WTC11 (cell line): ENCODE results near the gene FGFRL1. TPM values are rescaled to one million over a fixed set of nuclear protein-coding genes. Genes with fewer than 3 reads are reported as not detected.

ENCODE experiments used
- ATAC-seq: fragments of 200-7000 bp; cut with Tn5 transposase; 2 replicates; pipeline ENCODE4 v1.10.0; 2021; ENCODE audit warnings: mild to moderate bottlenecking, moderate library complexity
- CTCF ChIA-PET: fragments of 300-600 bp; sonication (Branson Sonifier 250); formaldehyde crosslinking; loops from one replicate; lab custom pipeline; 2021; ENCODE audit warnings: antibody characterized with exemption; lab: Charles Lee
- POLR2A ChIA-PET: fragments of 350-600 bp; sonication (Branson Sonifier 250); formaldehyde crosslinking; loops from one replicate; lab custom pipeline; 2021; ENCODE audit warnings: antibody characterized with exemption; lab: Charles Lee
- DNase-seq: peaks from one replicate; pipeline ENCODE4 v3.0.0; 2021; ENCODE audit warnings: low spot score
- H3K27ac Mint-ChIP-seq: 2 replicates; pipeline ENCODE4 v1.8.0; 2021; ENCODE audit warnings: mixed read lengths
- H3K27me3 Mint-ChIP-seq: 2 replicates; pipeline ENCODE4 v1.8.0; 2021; ENCODE audit warnings: low read depth, mild to moderate bottlenecking, moderate library complexity, mixed read lengths
- H3K36me3 Mint-ChIP-seq: 2 replicates; pipeline ENCODE4 v1.8.0; 2021; ENCODE audit warnings: mixed read lengths
- H3K4me1 Mint-ChIP-seq: 2 replicates; pipeline ENCODE4 v1.8.0; 2022; ENCODE audit warnings: mixed read lengths
- H3K4me3 Mint-ChIP-seq: 2 replicates; pipeline ENCODE4 v1.8.0; 2021; ENCODE audit warnings: mild to moderate bottlenecking, moderate library complexity, mixed read lengths
- H3K9me3 Mint-ChIP-seq: 2 replicates; pipeline ENCODE4 v1.8.0; 2021; ENCODE audit warnings: mixed read lengths
- ATF1 ChIP-seq: sonication (generic); formaldehyde crosslinking; IDR thresholded peaks from 2 replicates; pipeline ENCODE4 v1.8.1; 2023; ENCODE audit warnings: mild to moderate bottlenecking, moderate library complexity, missing genetic modification reagents
- FOXJ3 ChIP-seq: sonication (generic); formaldehyde crosslinking; IDR thresholded peaks from 2 replicates; pipeline ENCODE4 v1.9.0; 2021; ENCODE audit warnings: missing genetic modification reagents, mild to moderate bottlenecking, borderline replicate concordance
- FOXP1 ChIP-seq: sonication (generic); formaldehyde crosslinking; IDR thresholded peaks from 2 replicates; pipeline ENCODE4 v1.8.0; 2022; ENCODE audit warnings: missing genetic modification reagents, mild to moderate bottlenecking, moderate library complexity, borderline replicate concordance
- GABPB1 ChIP-seq: sonication (generic); formaldehyde crosslinking; IDR thresholded peaks from 2 replicates; pipeline ENCODE4 v1.8.1; 2023; ENCODE audit warnings: mild to moderate bottlenecking, missing genetic modification reagents
- JAZF1 ChIP-seq: fragments of 250-450 bp; sonication (Bioruptor Pico); IDR thresholded peaks from 2 replicates; pipeline ENCODE4 v1.9.0; 2021; ENCODE audit warnings: moderate library complexity, mild to moderate bottlenecking, inconsistent platforms
- MLX ChIP-seq: sonication (generic); formaldehyde crosslinking; IDR thresholded peaks from 2 replicates; pipeline ENCODE4 v1.8.1; 2023; ENCODE audit warnings: mild to moderate bottlenecking, missing genetic modification reagents, moderate library complexity
- NFATC4 ChIP-seq: fragments of 250-450 bp; sonication (Bioruptor Pico); IDR thresholded peaks from 2 replicates; pipeline ENCODE4 v1.9.0; 2021; ENCODE audit warnings: mild to moderate bottlenecking
- NFYB ChIP-seq: sonication (generic); formaldehyde crosslinking; conservative IDR thresholded peaks from 2 replicates; pipeline ENCODE4 v1.8.0; 2022; ENCODE audit warnings: low read depth, missing genetic modification reagents
- NR1H2 ChIP-seq: sonication (generic); formaldehyde crosslinking; IDR thresholded peaks from 2 replicates; pipeline ENCODE4 v1.9.0; 2021; ENCODE audit warnings: mild to moderate bottlenecking, moderate library complexity, missing genetic modification reagents
- NR2C2 ChIP-seq: sonication (generic); formaldehyde crosslinking; IDR thresholded peaks from 2 replicates; pipeline ENCODE4 v1.8.0; 2022; ENCODE audit warnings: mild to moderate bottlenecking, missing genetic modification reagents
- PRDM15 ChIP-seq: sonication (generic); formaldehyde crosslinking; IDR thresholded peaks from 2 replicates; pipeline ENCODE4 v1.8.0; 2022; ENCODE audit warnings: missing genetic modification reagents
- PRRX2 ChIP-seq: fragments of 250-450 bp; sonication (Bioruptor Pico); IDR thresholded peaks from 2 replicates; pipeline ENCODE4 v1.8.0; 2021; ENCODE audit warnings: mild to moderate bottlenecking
- RELA ChIP-seq: sonication (generic); formaldehyde crosslinking; IDR thresholded peaks from 2 replicates; pipeline ENCODE4 v1.8.1; 2022; ENCODE audit warnings: missing genetic modification reagents, mild to moderate bottlenecking, borderline replicate concordance
- RORB ChIP-seq: fragments of 250-450 bp; sonication (Bioruptor Pico); IDR thresholded peaks from 2 replicates; pipeline ENCODE4 v1.9.0; 2021; ENCODE audit warnings: mild to moderate bottlenecking
- SP1 ChIP-seq: sonication (generic); formaldehyde crosslinking; conservative IDR thresholded peaks from 2 replicates; pipeline ENCODE4 v1.8.1; 2022; ENCODE audit warnings: missing genetic modification reagents
- TEAD1 ChIP-seq: sonication (generic); formaldehyde crosslinking; IDR thresholded peaks from 2 replicates; pipeline ENCODE4 v1.8.0; 2022; ENCODE audit warnings: mild to moderate bottlenecking, missing genetic modification reagents
- ZBTB43 ChIP-seq: sonication (generic); formaldehyde crosslinking; IDR thresholded peaks from 2 replicates; pipeline ENCODE4 v1.8.1; 2023; ENCODE audit warnings: mild to moderate bottlenecking, missing genetic modification reagents
- ZNF423 ChIP-seq: fragments of 250-450 bp; sonication (Bioruptor Pico); IDR thresholded peaks from 2 replicates; pipeline ENCODE4 v2.1.2; 2022; ENCODE audit warnings: mild to moderate bottlenecking, moderate library complexity
- total RNA-seq: library from RNA; stranded (reverse); gene quantifications from 3 replicates; pipeline ENCODE4 v1.2.3, GENCODE V29; 2021
- TF ChIP-seq, protein P1 (sequence below): sonication (generic); formaldehyde crosslinking; IDR thresholded peaks from 2 replicates; pipeline ENCODE4 v1.8.1; 2023; ENCODE audit warnings: mild to moderate bottlenecking, missing genetic modification reagents
- TF ChIP-seq, protein P2 (sequence below): sonication (generic); formaldehyde crosslinking; IDR thresholded peaks from 2 replicates; pipeline ENCODE4 v1.8.1; 2023; ENCODE audit warnings: mild to moderate bottlenecking, missing genetic modification reagents, borderline replicate concordance

FGFRL1 gene
- total RNA-seq, 1 experiment from 2014 or later, result 25.9 TPM

GRCh38 chr4:1013225-1014073, 2.0 kb downstream of the FGFRL1 start:
- CTCF ChIA-PET, result no interaction called here
- POLR2A ChIA-PET, result no interaction called here
- ATAC-seq (no peak), DNase-seq (no peak)
- no peak for TF ChIP-seq JAZF1
- TF ChIP-seq PRRX2 (CRISPR knock-in tag), result no peak
- TF ChIP-seq, protein P1, sequence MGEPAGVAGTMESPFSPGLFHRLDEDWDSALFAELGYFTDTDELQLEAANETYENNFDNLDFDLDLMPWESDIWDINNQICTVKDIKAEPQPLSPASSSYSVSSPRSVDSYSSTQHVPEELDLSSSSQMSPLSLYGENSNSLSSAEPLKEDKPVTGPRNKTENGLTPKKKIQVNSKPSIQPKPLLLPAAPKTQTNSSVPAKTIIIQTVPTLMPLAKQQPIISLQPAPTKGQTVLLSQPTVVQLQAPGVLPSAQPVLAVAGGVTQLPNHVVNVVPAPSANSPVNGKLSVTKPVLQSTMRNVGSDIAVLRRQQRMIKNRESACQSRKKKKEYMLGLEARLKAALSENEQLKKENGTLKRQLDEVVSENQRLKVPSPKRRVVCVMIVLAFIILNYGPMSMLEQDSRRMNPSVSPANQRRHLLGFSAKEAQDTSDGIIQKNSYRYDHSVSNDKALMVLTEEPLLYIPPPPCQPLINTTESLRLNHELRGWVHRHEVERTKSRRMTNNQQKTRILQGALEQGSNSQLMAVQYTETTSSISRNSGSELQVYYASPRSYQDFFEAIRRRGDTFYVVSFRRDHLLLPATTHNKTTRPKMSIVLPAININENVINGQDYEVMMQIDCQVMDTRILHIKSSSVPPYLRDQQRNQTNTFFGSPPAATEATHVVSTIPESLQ (CRISPR knock-in tag), result no peak
- no peak for TF ChIP-seq PRDM15 (CRISPR knock-in tag)
- TF ChIP-seq RELA, result peak; percentile 18; the same call in 1 of the 2 replicates
- TF ChIP-seq NFYB (CRISPR knock-in tag), result no peak
- TF ChIP-seq FOXP1, result no peak
- no peak for TF ChIP-seq ZNF423 (CRISPR knock-in tag)
- Mint-ChIP-seq H3K27ac (no peak overlapping the region), H3K27me3 (peaks cover 20% of the 10 kb centered on the region), H3K4me1 (peaks cover 10% of the 10 kb centered on the region), H3K9me3 (no peaks in the 10 kb centered on the region), H3K4me3 (no peak overlapping the region), H3K36me3 (no peaks in the 10 kb centered on the region)

- H3K27ac Mint-ChIP-seq, result no peak overlapping the region
- H3K4me1 Mint-ChIP-seq, result peaks cover 5% of the 10 kb centered on the region
- H3K36me3 Mint-ChIP-seq, result no peaks in the 10 kb centered on the region
- DNase-seq (no peak), ATAC-seq (no peak)
- no peaks in the 10 kb centered on the region for H3K9me3 Mint-ChIP-seq
- ChIA-PET POLR2A (no interaction called here), CTCF (no interaction called here)
- no peak overlapping the region for H3K4me3 Mint-ChIP-seq
- TF ChIP-seq MLX (CRISPR knock-in tag) (no peak), NR2C2 (CRISPR knock-in tag) (no peak), NR1H2 (CRISPR knock-in tag) (no peak), TEAD1 (CRISPR knock-in tag) (no peak), ATF1 (CRISPR knock-in tag) (no peak), GABPB1 (no peak), RORB (CRISPR knock-in tag) (no peak), ZBTB43 (no peak), FOXJ3 (CRISPR knock-in tag) (no peak), SP1 (CRISPR knock-in tag) (no peak), NFATC4 (no peak)
- TF ChIP-seq, protein P2, sequence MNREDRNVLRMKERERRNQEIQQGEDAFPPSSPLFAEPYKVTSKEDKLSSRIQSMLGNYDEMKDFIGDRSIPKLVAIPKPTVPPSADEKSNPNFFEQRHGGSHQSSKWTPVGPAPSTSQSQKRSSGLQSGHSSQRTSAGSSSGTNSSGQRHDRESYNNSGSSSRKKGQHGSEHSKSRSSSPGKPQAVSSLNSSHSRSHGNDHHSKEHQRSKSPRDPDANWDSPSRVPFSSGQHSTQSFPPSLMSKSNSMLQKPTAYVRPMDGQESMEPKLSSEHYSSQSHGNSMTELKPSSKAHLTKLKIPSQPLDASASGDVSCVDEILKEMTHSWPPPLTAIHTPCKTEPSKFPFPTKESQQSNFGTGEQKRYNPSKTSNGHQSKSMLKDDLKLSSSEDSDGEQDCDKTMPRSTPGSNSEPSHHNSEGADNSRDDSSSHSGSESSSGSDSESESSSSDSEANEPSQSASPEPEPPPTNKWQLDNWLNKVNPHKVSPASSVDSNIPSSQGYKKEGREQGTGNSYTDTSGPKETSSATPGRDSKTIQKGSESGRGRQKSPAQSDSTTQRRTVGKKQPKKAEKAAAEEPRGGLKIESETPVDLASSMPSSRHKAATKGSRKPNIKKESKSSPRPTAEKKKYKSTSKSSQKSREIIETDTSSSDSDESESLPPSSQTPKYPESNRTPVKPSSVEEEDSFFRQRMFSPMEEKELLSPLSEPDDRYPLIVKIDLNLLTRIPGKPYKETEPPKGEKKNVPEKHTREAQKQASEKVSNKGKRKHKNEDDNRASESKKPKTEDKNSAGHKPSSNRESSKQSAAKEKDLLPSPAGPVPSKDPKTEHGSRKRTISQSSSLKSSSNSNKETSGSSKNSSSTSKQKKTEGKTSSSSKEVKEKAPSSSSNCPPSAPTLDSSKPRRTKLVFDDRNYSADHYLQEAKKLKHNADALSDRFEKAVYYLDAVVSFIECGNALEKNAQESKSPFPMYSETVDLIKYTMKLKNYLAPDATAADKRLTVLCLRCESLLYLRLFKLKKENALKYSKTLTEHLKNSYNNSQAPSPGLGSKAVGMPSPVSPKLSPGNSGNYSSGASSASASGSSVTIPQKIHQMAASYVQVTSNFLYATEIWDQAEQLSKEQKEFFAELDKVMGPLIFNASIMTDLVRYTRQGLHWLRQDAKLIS, result no peak
- peaks cover 12% of the 10 kb centered on the region for H3K27me3 Mint-ChIP-seq
Observed at GRCh38 chr4:1014291-1015167, 3.1 kb downstream of the FGFRL1 start.
